Neural crest cell (in vitro differentiated cells): ENCODE data around the gene POLR3F. TPM values are rescaled to one million over a fixed set of nuclear protein-coding genes. Genes with fewer than 3 reads are reported as not detected.

Source experiments
- DNase-seq: peaks from one replicate; pipeline ENCODE4 v3.0.0; 2021; ENCODE audit warnings: low read depth, mixed read lengths, low spot score
- H3K27ac Mint-ChIP-seq: one replicate; pipeline ENCODE4 v1.8.0; 2021; ENCODE audit warnings: mild to moderate bottlenecking, mixed read lengths; ENCODE audit not compliant: unreplicated experiment
- H3K27me3 Mint-ChIP-seq: 2 replicates; pipeline ENCODE4 v1.8.0; 2021; ENCODE audit warnings: low read depth, mild to moderate bottlenecking, mixed read lengths
- H3K36me3 Mint-ChIP-seq: 2 replicates; pipeline ENCODE4 v1.8.0; 2021; ENCODE audit warnings: low read depth, mild to moderate bottlenecking, mixed read lengths
- H3K4me1 Mint-ChIP-seq: 2 replicates; pipeline ENCODE4 v1.8.0; 2021; ENCODE audit warnings: mixed read lengths
- H3K4me3 Mint-ChIP-seq: one replicate; pipeline ENCODE4 v1.8.0; 2021; ENCODE audit warnings: mild to moderate bottlenecking, mixed read lengths
- H3K9me3 Mint-ChIP-seq: 2 replicates; pipeline ENCODE4 v1.8.0; 2021; ENCODE audit warnings: mixed read lengths
- CTCF ChIP-seq: fragments of 200-600 bp; sonication (generic); conservative IDR thresholded peaks from 2 replicates; pipeline ENCODE4 v1.5.0; 2021; ENCODE audit warnings: antibody characterized with exemption, mild to moderate bottlenecking
- total RNA-seq: library from RNA; stranded (reverse); gene quantifications from 2 replicates; pipeline ENCODE4 v1.2.1, GENCODE V29; 2021

POLR3F gene
- total RNA-seq, 1 donor from 2014 or later: 12.9 TPM

GRCh38 chr20:18431206-18431605, 36.0 kb upstream of the POLR3F start:
- no peak overlapping the region for H3K27ac Mint-ChIP-seq
- no peak for TF ChIP-seq CTCF
- no peak for DNase-seq
- H3K4me1 Mint-ChIP-seq: no peaks in the 10 kb centered on the region
- no peaks in the 10 kb centered on the region for H3K9me3 Mint-ChIP-seq
- H3K4me3 Mint-ChIP-seq: no peak overlapping the region
- H3K27me3 Mint-ChIP-seq: no peaks in the 10 kb centered on the region
- peaks cover 2% of the 10 kb centered on the region for H3K36me3 Mint-ChIP-seq

DNA sequence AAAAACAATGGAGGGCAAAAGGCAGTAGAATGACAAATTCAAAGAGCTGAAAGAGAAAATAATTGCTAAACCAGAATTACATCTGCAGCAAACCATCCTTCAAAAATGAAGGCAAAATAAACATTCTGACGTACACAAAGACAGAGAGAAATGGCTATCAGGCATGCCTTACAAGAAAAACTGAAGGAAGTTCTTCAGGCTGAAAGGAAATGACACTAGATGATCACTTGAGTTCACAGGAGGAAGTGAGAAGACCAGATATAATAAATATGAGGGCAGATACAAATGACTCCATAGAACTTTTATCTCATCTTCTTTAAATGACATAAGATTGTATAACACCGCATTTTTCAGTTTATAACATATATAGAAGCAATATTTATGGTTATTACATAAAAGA, 30.3 kb upstream of the POLR3F start:
- Mint-ChIP-seq H3K27ac (no peak overlapping the region), H3K4me3 (no peak overlapping the region), H3K9me3 (no peaks in the 10 kb centered on the region), H3K36me3 (no peaks in the 10 kb centered on the region), H3K4me1 (no peaks in the 10 kb centered on the region), H3K27me3 (no peaks in the 10 kb centered on the region)
- TF ChIP-seq CTCF: no peak
- no peak for DNase-seq

GRCh38 chr20:18440403-18440802, 26.8 kb upstream of the POLR3F start:
- Mint-ChIP-seq H3K4me1 (no peaks in the 10 kb centered on the region), H3K4me3 (no peak overlapping the region), H3K27ac (no peak overlapping the region), H3K9me3 (no peaks in the 10 kb centered on the region), H3K36me3 (no peaks in the 10 kb centered on the region), H3K27me3 (no peaks in the 10 kb centered on the region)
- DNase-seq: no peak
- TF ChIP-seq CTCF: no peak

DNA sequence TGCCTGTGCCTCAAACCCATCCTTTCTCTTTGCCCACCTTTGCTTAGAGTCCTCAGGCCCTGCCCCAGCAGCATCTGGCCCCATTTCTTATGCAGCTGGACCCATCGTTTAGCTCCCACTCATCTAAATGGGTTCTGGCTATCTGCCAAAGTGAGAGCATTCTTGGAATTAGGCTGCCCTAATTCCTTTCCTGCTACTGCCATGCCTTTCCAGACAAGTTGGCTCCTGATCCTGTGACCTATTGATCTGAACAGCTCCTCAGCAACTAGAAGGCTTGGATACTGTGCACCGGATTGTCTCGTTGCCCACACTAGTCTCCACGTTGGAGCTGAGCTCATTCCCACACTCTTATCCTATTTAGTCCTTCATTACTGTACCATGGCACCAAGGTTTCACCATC, 23.3 kb upstream of the POLR3F start:
- H3K36me3 Mint-ChIP-seq: peaks cover 4% of the 10 kb centered on the region
- H3K4me1 Mint-ChIP-seq: no peaks in the 10 kb centered on the region
- no peaks in the 10 kb centered on the region for H3K27me3 Mint-ChIP-seq
- no peaks in the 10 kb centered on the region for H3K9me3 Mint-ChIP-seq
- no peak overlapping the region for H3K4me3 Mint-ChIP-seq
- TF ChIP-seq CTCF: no peak
- no peak overlapping the region for H3K27ac Mint-ChIP-seq
- DNase-seq: no peak

- Mint-ChIP-seq H3K27me3 (no peaks in the 10 kb centered on the region), H3K4me1 (no peaks in the 10 kb centered on the region), H3K9me3 (peaks cover 2% of the 10 kb centered on the region), H3K27ac (no peak overlapping the region), H3K4me3 (no peak overlapping the region), H3K36me3 (peaks cover 19% of the 10 kb centered on the region)
- TF ChIP-seq CTCF: no peak
- DNase-seq: no peak
Observed at GRCh38 chr20:18456600-18456999, 10.6 kb upstream of the POLR3F start.
